Mesothelial cell of epicardium (in vitro differentiated cells): ENCODE results near the gene RAPSN. TPM values are rescaled to one million over a fixed set of nuclear protein-coding genes. Genes with fewer than 3 reads are reported as not detected.

Experiments
- DNase-seq, 2 experiments: peaks; one replicate each; pipeline ENCODE4 v3.0.0; 2021; ENCODE audit warnings: low spot score in 2 of 2; ENCODE audit not compliant: unreplicated experiment in 2 of 2
- H3K27ac Mint-ChIP-seq: 2 replicates; pipeline ENCODE4 v1.8.0; 2021; ENCODE audit warnings: mixed read lengths
- H3K27me3 Mint-ChIP-seq: 2 replicates; pipeline ENCODE4 v1.8.0; 2021; ENCODE audit warnings: low read depth, mixed read lengths
- H3K36me3 Mint-ChIP-seq: 2 replicates; pipeline ENCODE4 v1.8.0; 2021; ENCODE audit warnings: mixed read lengths
- H3K4me1 Mint-ChIP-seq: 2 replicates; pipeline ENCODE4 v1.8.0; 2021; ENCODE audit warnings: mixed read lengths
- H3K4me3 Mint-ChIP-seq: 2 replicates; pipeline ENCODE4 v1.8.0; 2021; ENCODE audit warnings: mild to moderate bottlenecking, moderate library complexity, mixed read lengths
- H3K9me3 Mint-ChIP-seq: 2 replicates; pipeline ENCODE4 v1.8.0; 2021; ENCODE audit warnings: mixed read lengths
- total RNA-seq: library from RNA; stranded (reverse); gene quantifications from 3 replicates; pipeline ENCODE4 v1.2.1, GENCODE V29; 2021
- TF ChIP-seq, protein P1 (sequence below): fragments of 200-600 bp; sonication (generic); IDR thresholded peaks from one replicate; pipeline ENCODE4 v1.5.0; 2021; ENCODE audit warnings: antibody characterized with exemption; ENCODE audit not compliant: unreplicated experiment

The RAPSN gene
- total RNA-seq, 1 donor from 2014 or later = 0.31 TPM

DNA sequence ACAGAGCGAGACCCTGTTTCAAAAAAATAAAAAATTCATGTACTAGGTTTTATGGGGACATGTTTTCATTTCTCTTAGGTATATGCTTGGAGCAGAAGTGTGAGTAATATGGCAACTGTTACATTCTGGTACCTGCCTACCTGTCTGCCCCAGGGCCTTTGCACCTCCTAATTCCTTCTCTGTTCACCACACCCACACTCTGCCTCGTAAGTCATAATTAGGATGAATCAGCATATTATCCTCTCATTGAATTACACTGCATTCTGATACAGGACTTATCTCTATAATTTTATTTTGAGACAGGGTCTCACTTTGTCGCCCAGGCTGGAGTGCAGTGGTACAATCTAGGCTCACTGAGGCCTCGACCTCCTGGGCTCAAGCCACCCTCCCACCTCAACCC, 3.1 kb upstream of the RAPSN start:
- DNase-seq = no peak
- Mint-ChIP-seq H3K9me3 (no peaks in the 10 kb centered on the region), H3K4me3 (no peak overlapping the region)

DNA sequence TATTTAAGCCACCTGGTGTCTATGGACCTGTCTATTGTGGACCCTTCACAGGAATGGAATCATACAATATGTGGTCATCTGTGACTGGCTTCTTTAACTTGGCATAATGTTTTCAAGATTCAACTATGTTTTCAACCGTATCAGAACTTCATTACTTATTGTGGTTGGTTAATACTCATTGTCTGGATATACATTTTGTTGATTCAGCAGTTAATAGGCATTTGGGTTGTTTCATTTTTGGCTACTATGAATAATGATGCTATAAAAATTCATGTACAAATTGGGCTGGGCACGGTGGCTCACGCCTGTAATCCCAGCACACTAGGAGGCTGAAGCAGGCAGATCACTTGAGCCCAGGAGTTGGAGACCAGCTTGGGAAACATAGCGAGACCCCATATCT, 2.5 kb upstream of the RAPSN start:
- H3K36me3 Mint-ChIP-seq = no peaks in the 10 kb centered on the region
- TF ChIP-seq, protein P1, sequence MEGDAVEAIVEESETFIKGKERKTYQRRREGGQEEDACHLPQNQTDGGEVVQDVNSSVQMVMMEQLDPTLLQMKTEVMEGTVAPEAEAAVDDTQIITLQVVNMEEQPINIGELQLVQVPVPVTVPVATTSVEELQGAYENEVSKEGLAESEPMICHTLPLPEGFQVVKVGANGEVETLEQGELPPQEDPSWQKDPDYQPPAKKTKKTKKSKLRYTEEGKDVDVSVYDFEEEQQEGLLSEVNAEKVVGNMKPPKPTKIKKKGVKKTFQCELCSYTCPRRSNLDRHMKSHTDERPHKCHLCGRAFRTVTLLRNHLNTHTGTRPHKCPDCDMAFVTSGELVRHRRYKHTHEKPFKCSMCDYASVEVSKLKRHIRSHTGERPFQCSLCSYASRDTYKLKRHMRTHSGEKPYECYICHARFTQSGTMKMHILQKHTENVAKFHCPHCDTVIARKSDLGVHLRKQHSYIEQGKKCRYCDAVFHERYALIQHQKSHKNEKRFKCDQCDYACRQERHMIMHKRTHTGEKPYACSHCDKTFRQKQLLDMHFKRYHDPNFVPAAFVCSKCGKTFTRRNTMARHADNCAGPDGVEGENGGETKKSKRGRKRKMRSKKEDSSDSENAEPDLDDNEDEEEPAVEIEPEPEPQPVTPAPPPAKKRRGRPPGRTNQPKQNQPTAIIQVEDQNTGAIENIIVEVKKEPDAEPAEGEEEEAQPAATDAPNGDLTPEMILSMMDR = no peak
- H3K9me3 Mint-ChIP-seq = no peaks in the 10 kb centered on the region
- H3K27ac Mint-ChIP-seq = no peak overlapping the region
- H3K4me3 Mint-ChIP-seq = no peak overlapping the region
- no peak for DNase-seq
- no peaks in the 10 kb centered on the region for H3K27me3 Mint-ChIP-seq
- H3K4me1 Mint-ChIP-seq = no peaks in the 10 kb centered on the region

More for the DNA sequence above, 3.1 kb upstream of the RAPSN start:
- Mint-ChIP-seq H3K27ac (no peak overlapping the region), H3K36me3 (no peaks in the 10 kb centered on the region), H3K4me1 (no peaks in the 10 kb centered on the region), H3K27me3 (no peaks in the 10 kb centered on the region)
- TF ChIP-seq, protein P1 = no peak

- no peak overlapping the region for H3K27ac Mint-ChIP-seq
- H3K36me3 Mint-ChIP-seq = no peaks in the 10 kb centered on the region
Observed at GRCh38 chr11:47449541-47449940, 605 bp upstream of the RAPSN start.

GRCh38 chr11:47447906-47448305, 1.0 kb downstream of the RAPSN start:
- TF ChIP-seq, protein P1 = no peak
- H3K27me3 Mint-ChIP-seq = no peaks in the 10 kb centered on the region
- H3K4me1 Mint-ChIP-seq = no peaks in the 10 kb centered on the region
- H3K27ac Mint-ChIP-seq = no peak overlapping the region
- H3K36me3 Mint-ChIP-seq = no peaks in the 10 kb centered on the region
- no peak for DNase-seq
- H3K4me3 Mint-ChIP-seq = no peak overlapping the region
- no peaks in the 10 kb centered on the region for H3K9me3 Mint-ChIP-seq

More at GRCh38 chr11:47449541-47449940, 605 bp upstream of the RAPSN start:
- no peaks in the 10 kb centered on the region for H3K4me1 Mint-ChIP-seq
- no peak overlapping the region for H3K4me3 Mint-ChIP-seq
- H3K9me3 Mint-ChIP-seq = no peaks in the 10 kb centered on the region
- no peak for DNase-seq
- TF ChIP-seq, protein P1 = no peak
- H3K27me3 Mint-ChIP-seq = no peaks in the 10 kb centered on the region

GRCh38 chr11:47446833-47447232, 2.1 kb downstream of the RAPSN start:
- H3K36me3 Mint-ChIP-seq = no peaks in the 10 kb centered on the region
- H3K27ac Mint-ChIP-seq = no peak overlapping the region
- no peaks in the 10 kb centered on the region for H3K4me1 Mint-ChIP-seq
- TF ChIP-seq, protein P1 = no peak
- DNase-seq = no peak
- H3K4me3 Mint-ChIP-seq = no peak overlapping the region
- no peaks in the 10 kb centered on the region for H3K9me3 Mint-ChIP-seq
- H3K27me3 Mint-ChIP-seq = no peaks in the 10 kb centered on the region

- TF ChIP-seq, protein P1 = no peak
- Mint-ChIP-seq H3K4me3 (no peak overlapping the region), H3K9me3 (no peaks in the 10 kb centered on the region), H3K27me3 (no peaks in the 10 kb centered on the region), H3K36me3 (no peaks in the 10 kb centered on the region), H3K4me1 (no peaks in the 10 kb centered on the region), H3K27ac (no peak overlapping the region)
- DNase-seq = no peak
Observed at GRCh38 chr11:47445840-47446239, 3.1 kb downstream of the RAPSN start.
